Dendritic cell treated with granulocyte-macrophage colony-stimulating factor and Interleukin-4, amounts not matched to agents 40 ng/mL and 50 ng/mL, for 4 days (primary cell): ENCODE measurements around the gene EXOC3L2.
A peak's percentile ranks its signal among the peaks of the same experiment; 100 is the strongest.

Experiments
- H3K27ac Mint-ChIP-seq: one replicate; pipeline ENCODE4 v1.8.0; 2022; ENCODE audit warnings: mild to moderate bottlenecking, mixed read lengths
- H3K27me3 Mint-ChIP-seq: one replicate; pipeline ENCODE4 v1.8.0; 2022; ENCODE audit warnings: mild to moderate bottlenecking, mixed read lengths
- H3K36me3 Mint-ChIP-seq: one replicate; pipeline ENCODE4 v1.8.0; 2022; ENCODE audit warnings: low read depth, mixed read lengths
- H3K4me1 Mint-ChIP-seq: one replicate; pipeline ENCODE4 v1.8.0; 2022; ENCODE audit warnings: low read depth, mixed read lengths
- H3K4me3 Mint-ChIP-seq: one replicate; pipeline ENCODE4 v1.8.0; 2022; ENCODE audit warnings: mild to moderate bottlenecking, moderate library complexity, mixed read lengths
- H3K9me3 Mint-ChIP-seq: one replicate; pipeline ENCODE4 v1.8.0; 2022; ENCODE audit warnings: mixed read lengths
- intact Hi-C: fragments of 100-400 bp; cut with micrococcal nuclease; formaldehyde crosslinking; loops from one replicate; pipeline ENCODE4 v1.15.0; 2022

Gene EXOC3L2

DNA sequence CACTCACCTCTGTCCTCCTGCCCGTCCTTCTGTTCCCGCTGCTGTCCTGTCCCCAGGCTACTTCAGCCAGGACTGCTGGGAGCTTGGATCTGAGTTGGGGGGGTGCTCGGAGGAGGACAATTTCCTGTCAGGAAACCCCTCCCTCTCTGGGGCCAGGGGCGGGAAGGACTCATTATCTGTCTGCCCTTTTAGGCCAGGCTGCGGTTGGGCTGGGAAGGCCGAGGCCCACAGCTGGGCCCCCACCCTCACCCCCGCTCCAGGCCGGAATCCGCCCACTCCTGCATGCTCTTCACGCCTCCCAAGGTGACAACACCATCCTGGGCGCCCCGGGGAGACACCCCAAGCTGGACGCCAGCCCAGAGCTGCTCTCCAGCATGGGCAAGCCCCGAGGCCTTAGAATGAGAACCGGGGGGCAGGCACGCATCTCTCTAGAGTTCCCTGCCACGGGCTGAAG lies at the start of gene EXOC3L2:
EXOC3L2 (minus strand) TSS at position 74 of the 454 bp plus-strand sequence. CDS start 6,362 bp downstream, outside the sequence.
- H3K9me3 Mint-ChIP-seq, result no peaks in the 10 kb centered on the region
- intact Hi-C loops, result loop anchor here (10.0 kb wide), 1 partner anchor 71 kb away; the partner anchor contains the start of genes BLOC1S3 and TRAPPC6A

GRCh38 chr19:45294291-45295029 lies 49.3 kb upstream of the EXOC3L2 start:
- H3K27me3 Mint-ChIP-seq, result no peaks in the 10 kb centered on the region
- intact Hi-C loops, result no loop called here

More for the DNA sequence above, at the start of gene EXOC3L2:
- Mint-ChIP-seq H3K36me3 (no peaks in the 10 kb centered on the region), H3K4me1 (peaks cover 6% of the 10 kb centered on the region), H3K4me3 (no peak within 1 kb of the TSS), H3K27me3 (peaks cover 30% of the 10 kb centered on the region), H3K27ac (no peak within 1 kb of the TSS)

DNA sequence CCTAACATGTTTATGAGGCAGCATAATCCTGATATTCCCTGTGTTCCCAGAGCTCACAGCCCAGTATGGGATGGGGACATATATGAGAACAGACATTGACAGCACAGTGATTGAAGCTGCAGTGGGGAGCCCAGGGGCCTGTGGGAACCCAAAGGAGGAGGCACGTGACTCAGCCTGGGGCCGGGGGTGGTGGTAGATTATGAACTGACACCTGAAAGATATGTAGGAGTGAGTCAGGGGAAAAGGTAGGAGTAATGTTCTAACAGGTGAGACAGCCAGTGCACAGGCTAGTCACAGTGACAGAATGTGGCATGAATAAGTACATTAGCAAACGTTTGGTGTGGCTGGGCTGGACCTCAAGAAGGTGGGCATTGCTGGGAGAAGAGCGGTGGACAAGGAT lies 48.5 kb upstream of the EXOC3L2 start:
- H3K4me1 Mint-ChIP-seq, result no peaks in the 10 kb centered on the region

More at GRCh38 chr19:45294291-45295029, 49.3 kb upstream of the EXOC3L2 start:
- no peak overlapping the region for H3K27ac Mint-ChIP-seq
- H3K36me3 Mint-ChIP-seq, result peaks cover 78% of the 10 kb centered on the region
- H3K9me3 Mint-ChIP-seq, result no peaks in the 10 kb centered on the region
- H3K4me1 Mint-ChIP-seq, result no peaks in the 10 kb centered on the region
- H3K4me3 Mint-ChIP-seq, result no peak overlapping the region

GRCh38 chr19:45291834-45292233 lies 46.6 kb upstream of the EXOC3L2 start:
- Mint-ChIP-seq H3K4me3 (no peak overlapping the region), H3K27ac (no peak overlapping the region), H3K36me3 (peaks cover 78% of the 10 kb centered on the region), H3K4me1 (no peaks in the 10 kb centered on the region), H3K9me3 (no peaks in the 10 kb centered on the region), H3K27me3 (no peaks in the 10 kb centered on the region)
- intact Hi-C loops, result no loop called here

More for the DNA sequence above, 48.5 kb upstream of the EXOC3L2 start:
- intact Hi-C loops, result no loop called here
- Mint-ChIP-seq H3K27ac (no peak overlapping the region), H3K27me3 (no peaks in the 10 kb centered on the region), H3K36me3 (peaks cover 78% of the 10 kb centered on the region), H3K4me3 (no peak overlapping the region), H3K9me3 (no peaks in the 10 kb centered on the region)

DNA sequence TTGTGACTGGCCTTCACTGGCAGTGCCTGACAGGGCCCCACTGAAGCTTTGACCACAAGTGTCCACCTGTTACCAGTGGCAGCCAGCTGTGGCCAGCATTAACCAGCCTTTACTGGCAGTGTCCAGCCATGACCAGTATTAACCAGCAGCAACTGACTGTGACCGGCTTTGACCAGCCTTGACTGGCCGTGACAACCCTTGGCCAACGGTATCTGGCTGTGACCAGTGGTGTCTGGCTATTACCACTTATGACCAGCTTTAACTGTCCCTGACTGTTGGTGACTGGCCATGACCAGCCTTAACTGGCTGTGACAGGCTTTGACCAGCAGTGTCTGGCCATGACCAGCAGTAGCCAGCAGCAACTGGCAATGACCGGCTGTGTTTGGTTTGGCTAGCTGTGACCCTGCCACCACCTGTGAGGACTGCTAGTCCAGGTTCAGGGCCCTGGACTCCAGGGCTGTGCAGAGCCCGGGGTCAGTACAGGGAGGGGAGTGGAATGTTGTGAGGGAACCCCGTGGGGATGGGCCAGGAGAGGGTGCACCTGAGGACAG lies 45.2 kb upstream of the EXOC3L2 start:
- no peaks in the 10 kb centered on the region for H3K9me3 Mint-ChIP-seq
- H3K4me1 Mint-ChIP-seq, result no peaks in the 10 kb centered on the region
- H3K36me3 Mint-ChIP-seq, result peaks cover 79% of the 10 kb centered on the region
- H3K4me3 Mint-ChIP-seq, result no peak overlapping the region
- intact Hi-C loops, result no loop called here
- H3K27ac Mint-ChIP-seq, result no peak overlapping the region
- H3K27me3 Mint-ChIP-seq, result no peaks in the 10 kb centered on the region

GRCh38 chr19:45283443-45284033 lies 38.3 kb upstream of the EXOC3L2 start:
- Mint-ChIP-seq H3K4me3 (peak overlapping the region; percentile 46), H3K36me3 (peaks cover 68% of the 10 kb centered on the region), H3K27ac (peak overlapping the region; percentile 86), H3K9me3 (no peaks in the 10 kb centered on the region), H3K27me3 (no peaks in the 10 kb centered on the region), H3K4me1 (peaks cover 28% of the 10 kb centered on the region)
- intact Hi-C loops, result no loop called here

GRCh38 chr19:45280471-45280961 lies 35.3 kb upstream of the EXOC3L2 start:
- Mint-ChIP-seq H3K27me3 (no peaks in the 10 kb centered on the region), H3K36me3 (peaks cover 79% of the 10 kb centered on the region), H3K4me3 (no peak overlapping the region), H3K4me1 (peaks cover 28% of the 10 kb centered on the region), H3K27ac (peak overlapping the region; percentile 73), H3K9me3 (no peaks in the 10 kb centered on the region)
- intact Hi-C loops, result no loop called here

DNA sequence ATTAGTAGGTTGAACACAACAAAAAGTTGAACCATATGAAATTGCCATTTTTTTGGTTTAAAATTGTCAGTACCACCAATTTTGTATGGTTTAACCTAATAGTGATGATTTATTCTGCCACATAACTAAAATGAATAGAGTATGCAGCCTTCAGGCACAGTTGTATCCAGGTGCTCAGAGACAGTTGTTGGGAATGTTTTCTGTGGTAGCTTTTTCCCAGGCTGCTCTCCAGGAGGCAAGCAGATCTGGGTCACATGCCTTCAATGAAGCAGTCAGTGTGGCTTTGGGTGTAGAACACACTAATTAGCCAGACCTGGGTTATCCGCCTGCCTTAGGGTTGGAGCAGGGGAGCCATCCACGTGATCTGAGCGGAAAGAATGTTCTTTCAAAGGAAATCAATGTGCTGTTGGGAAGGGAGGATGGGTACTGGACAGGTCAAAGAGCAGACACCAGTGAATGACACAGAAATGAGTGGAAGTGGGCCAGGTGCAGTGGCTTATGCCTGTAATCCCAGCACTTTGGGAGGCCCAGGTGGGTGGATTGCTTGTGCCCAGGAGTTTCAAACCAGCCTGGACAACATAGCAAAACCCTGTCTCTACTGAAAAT lies 34.5 kb upstream of the EXOC3L2 start:
- peaks cover 28% of the 10 kb centered on the region for H3K4me1 Mint-ChIP-seq
- H3K27ac Mint-ChIP-seq, result peak overlapping the region; percentile 73
- peaks cover 84% of the 10 kb centered on the region for H3K36me3 Mint-ChIP-seq
- intact Hi-C loops, result no loop called here
- no peaks in the 10 kb centered on the region for H3K9me3 Mint-ChIP-seq
- no peaks in the 10 kb centered on the region for H3K27me3 Mint-ChIP-seq
- H3K4me3 Mint-ChIP-seq, result no peak overlapping the region

DNA sequence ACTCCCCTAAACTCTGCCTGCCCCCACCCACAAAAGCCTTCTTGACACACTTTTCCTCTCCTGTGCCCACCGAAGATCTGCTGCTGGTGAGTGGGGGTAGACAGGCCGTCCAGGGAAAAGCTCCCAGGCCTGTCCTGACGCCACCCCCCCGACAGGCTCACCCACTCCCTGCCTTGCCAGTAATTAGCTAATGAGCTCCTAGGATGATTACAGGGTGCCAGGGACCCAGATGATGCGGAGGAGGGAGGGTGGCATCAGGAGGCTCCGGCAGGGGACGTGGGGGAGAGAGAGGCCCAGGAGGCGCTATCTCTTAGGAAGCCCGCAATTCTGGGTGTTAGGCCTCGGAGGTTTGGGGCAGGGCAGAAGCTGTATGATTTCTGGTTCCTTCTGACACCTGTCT lies 32.9 kb upstream of the EXOC3L2 start:
- no peaks in the 10 kb centered on the region for H3K27me3 Mint-ChIP-seq
- peaks cover 90% of the 10 kb centered on the region for H3K36me3 Mint-ChIP-seq
- H3K4me3 Mint-ChIP-seq, result no peak overlapping the region
- H3K9me3 Mint-ChIP-seq, result no peaks in the 10 kb centered on the region
- no peak overlapping the region for H3K27ac Mint-ChIP-seq
- H3K4me1 Mint-ChIP-seq, result peaks cover 16% of the 10 kb centered on the region
- intact Hi-C loops, result no loop called here

- no peaks in the 10 kb centered on the region for H3K27me3 Mint-ChIP-seq
- peaks cover 98% of the 10 kb centered on the region for H3K36me3 Mint-ChIP-seq
- no peak overlapping the region for H3K4me3 Mint-ChIP-seq
- H3K9me3 Mint-ChIP-seq, result no peaks in the 10 kb centered on the region
- intact Hi-C loops, result no loop called here
- H3K4me1 Mint-ChIP-seq, result peaks cover 16% of the 10 kb centered on the region
- no peak overlapping the region for H3K27ac Mint-ChIP-seq
Measured at GRCh38 chr19:45276284-45276687, 31.1 kb upstream of the EXOC3L2 start.

DNA sequence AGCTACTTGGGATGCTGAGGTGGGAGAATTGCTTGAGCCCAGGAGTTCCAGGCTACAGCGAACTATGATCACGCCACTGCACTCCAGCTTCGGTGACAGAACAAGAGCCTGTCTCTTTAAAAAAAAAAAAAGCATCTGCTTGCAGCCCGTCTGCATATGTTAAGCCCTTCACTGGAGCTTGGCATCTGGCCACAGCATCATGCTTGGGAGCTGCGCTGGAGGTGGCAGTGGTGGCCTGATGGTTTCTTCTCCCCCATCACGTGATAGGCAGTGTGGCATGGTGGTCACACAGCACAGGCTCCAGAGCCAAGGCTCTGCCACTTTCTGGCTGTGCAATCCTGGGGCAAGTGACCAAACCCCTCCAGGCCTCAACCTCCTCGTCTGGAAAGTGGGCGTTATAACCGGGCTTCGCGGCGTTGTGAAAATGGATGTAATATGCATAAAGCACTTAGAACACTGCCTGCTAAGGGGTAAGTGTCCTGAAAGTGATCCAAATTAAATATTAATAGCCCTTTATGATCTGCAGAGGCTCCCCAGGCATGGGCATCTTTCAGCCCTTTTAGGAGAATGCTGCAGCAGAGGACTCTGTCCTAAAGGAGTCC lies 30.3 kb upstream of the EXOC3L2 start:
- intact Hi-C loops, result no loop called here
- Mint-ChIP-seq H3K4me3 (no peak overlapping the region), H3K4me1 (peaks cover 9% of the 10 kb centered on the region), H3K9me3 (no peaks in the 10 kb centered on the region), H3K27me3 (no peaks in the 10 kb centered on the region), H3K27ac (no peak overlapping the region), H3K36me3 (peaks cover 98% of the 10 kb centered on the region)

DNA sequence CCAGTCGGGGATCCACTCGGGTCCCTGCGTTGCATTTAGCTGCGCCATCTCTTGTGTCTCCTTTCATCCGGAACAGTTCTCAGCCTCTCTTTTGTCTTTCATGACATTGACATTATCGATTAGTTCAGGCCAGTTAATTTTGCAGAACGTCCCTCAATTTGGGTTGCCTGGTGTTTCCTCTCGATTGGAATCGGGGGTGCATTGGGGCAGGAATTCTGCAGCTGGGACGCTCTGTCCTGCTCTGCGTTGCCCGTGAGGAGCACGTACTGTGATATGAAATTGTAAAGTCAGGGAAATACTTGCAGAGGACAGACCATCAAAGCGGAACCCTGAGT lies 28.3 kb upstream of the EXOC3L2 start:
- intact Hi-C loops, result no loop called here
- Mint-ChIP-seq H3K4me1 (no peaks in the 10 kb centered on the region), H3K4me3 (no peak overlapping the region), H3K27me3 (no peaks in the 10 kb centered on the region), H3K9me3 (no peaks in the 10 kb centered on the region), H3K36me3 (peaks cover 97% of the 10 kb centered on the region), H3K27ac (no peak overlapping the region)

- H3K36me3 Mint-ChIP-seq, result peaks cover 96% of the 10 kb centered on the region
- H3K9me3 Mint-ChIP-seq, result no peaks in the 10 kb centered on the region
- H3K4me3 Mint-ChIP-seq, result no peak overlapping the region
Measured at GRCh38 chr19:45271735-45272108, 26.5 kb upstream of the EXOC3L2 start.

More at GRCh38 chr19:45271735-45272108, 26.5 kb upstream of the EXOC3L2 start:
- Mint-ChIP-seq H3K4me1 (no peaks in the 10 kb centered on the region), H3K27ac (no peak overlapping the region), H3K27me3 (no peaks in the 10 kb centered on the region)
- intact Hi-C loops, result no loop called here
